Chondrocyte (in vitro differentiated cells): Measurements from ENCODE around the gene RNF133. TPM values are rescaled to one million over a fixed set of nuclear protein-coding genes. Genes with fewer than 3 reads are reported as not detected.

Experiments
- DNase-seq: peaks from one replicate; pipeline ENCODE4 v3.0.0; 2021; ENCODE audit warnings: mixed read lengths, low spot score
- H3K27ac Mint-ChIP-seq: one replicate; pipeline ENCODE4 v1.8.0; 2021; ENCODE audit warnings: mild to moderate bottlenecking, moderate library complexity, mixed read lengths; ENCODE audit not compliant: unreplicated experiment
- H3K27me3 Mint-ChIP-seq: 2 replicates; pipeline ENCODE4 v1.8.0; 2021; ENCODE audit warnings: low read depth, mixed read lengths
- H3K36me3 Mint-ChIP-seq: 2 replicates; pipeline ENCODE4 v1.8.0; 2021; ENCODE audit warnings: low read depth, mixed read lengths
- H3K4me1 Mint-ChIP-seq: 2 replicates; pipeline ENCODE4 v1.8.0; 2021; ENCODE audit warnings: low read depth, mild to moderate bottlenecking, mixed read lengths
- H3K4me3 Mint-ChIP-seq: one replicate; pipeline ENCODE4 v1.8.0; 2021; ENCODE audit warnings: mild to moderate bottlenecking, moderate library complexity, mixed read lengths; ENCODE audit not compliant: unreplicated experiment
- H3K9me3 Mint-ChIP-seq: 2 replicates; pipeline ENCODE4 v1.8.0; 2021; ENCODE audit warnings: low read depth, mixed read lengths
- total RNA-seq: library from RNA; stranded (reverse); gene quantifications from 3 replicates; pipeline ENCODE4 v1.2.1, GENCODE V29; 2021
- TF ChIP-seq, protein P1 (sequence below): fragments of 200-600 bp; sonication (generic); IDR thresholded peaks from 2 replicates; pipeline ENCODE4 v1.5.0; 2021; ENCODE audit warnings: antibody characterized with exemption, mild to moderate bottlenecking, moderate library complexity

Gene RNF133
- total RNA-seq, 1 donor from 2014 or later, result not detected

GRCh38 chr7:122736183-122736582 lies 37.3 kb upstream of the RNF133 start:
- Mint-ChIP-seq H3K36me3 (no peaks in the 10 kb centered on the region), H3K9me3 (no peaks in the 10 kb centered on the region), H3K4me3 (no peak overlapping the region), H3K27me3 (peaks cover 1% of the 10 kb centered on the region), H3K27ac (no peak overlapping the region), H3K4me1 (no peaks in the 10 kb centered on the region)
- TF ChIP-seq, protein P1, sequence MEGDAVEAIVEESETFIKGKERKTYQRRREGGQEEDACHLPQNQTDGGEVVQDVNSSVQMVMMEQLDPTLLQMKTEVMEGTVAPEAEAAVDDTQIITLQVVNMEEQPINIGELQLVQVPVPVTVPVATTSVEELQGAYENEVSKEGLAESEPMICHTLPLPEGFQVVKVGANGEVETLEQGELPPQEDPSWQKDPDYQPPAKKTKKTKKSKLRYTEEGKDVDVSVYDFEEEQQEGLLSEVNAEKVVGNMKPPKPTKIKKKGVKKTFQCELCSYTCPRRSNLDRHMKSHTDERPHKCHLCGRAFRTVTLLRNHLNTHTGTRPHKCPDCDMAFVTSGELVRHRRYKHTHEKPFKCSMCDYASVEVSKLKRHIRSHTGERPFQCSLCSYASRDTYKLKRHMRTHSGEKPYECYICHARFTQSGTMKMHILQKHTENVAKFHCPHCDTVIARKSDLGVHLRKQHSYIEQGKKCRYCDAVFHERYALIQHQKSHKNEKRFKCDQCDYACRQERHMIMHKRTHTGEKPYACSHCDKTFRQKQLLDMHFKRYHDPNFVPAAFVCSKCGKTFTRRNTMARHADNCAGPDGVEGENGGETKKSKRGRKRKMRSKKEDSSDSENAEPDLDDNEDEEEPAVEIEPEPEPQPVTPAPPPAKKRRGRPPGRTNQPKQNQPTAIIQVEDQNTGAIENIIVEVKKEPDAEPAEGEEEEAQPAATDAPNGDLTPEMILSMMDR, result no peak
- no peak for DNase-seq

- DNase-seq, result no peak
- Mint-ChIP-seq H3K4me1 (no peaks in the 10 kb centered on the region), H3K27me3 (peaks cover 2% of the 10 kb centered on the region), H3K27ac (no peak overlapping the region), H3K9me3 (no peaks in the 10 kb centered on the region), H3K4me3 (no peak overlapping the region), H3K36me3 (no peaks in the 10 kb centered on the region)
- TF ChIP-seq, protein P1, result no peak
Observed at GRCh38 chr7:122727759-122728158, 28.8 kb upstream of the RNF133 start.

GRCh38 chr7:122727354-122727753 lies 28.4 kb upstream of the RNF133 start:
- peaks cover 2% of the 10 kb centered on the region for H3K27me3 Mint-ChIP-seq
- no peaks in the 10 kb centered on the region for H3K36me3 Mint-ChIP-seq
- H3K9me3 Mint-ChIP-seq, result no peaks in the 10 kb centered on the region
- no peak overlapping the region for H3K27ac Mint-ChIP-seq
- TF ChIP-seq, protein P1, result no peak
- DNase-seq, result no peak
- H3K4me1 Mint-ChIP-seq, result no peaks in the 10 kb centered on the region
- no peak overlapping the region for H3K4me3 Mint-ChIP-seq

DNA sequence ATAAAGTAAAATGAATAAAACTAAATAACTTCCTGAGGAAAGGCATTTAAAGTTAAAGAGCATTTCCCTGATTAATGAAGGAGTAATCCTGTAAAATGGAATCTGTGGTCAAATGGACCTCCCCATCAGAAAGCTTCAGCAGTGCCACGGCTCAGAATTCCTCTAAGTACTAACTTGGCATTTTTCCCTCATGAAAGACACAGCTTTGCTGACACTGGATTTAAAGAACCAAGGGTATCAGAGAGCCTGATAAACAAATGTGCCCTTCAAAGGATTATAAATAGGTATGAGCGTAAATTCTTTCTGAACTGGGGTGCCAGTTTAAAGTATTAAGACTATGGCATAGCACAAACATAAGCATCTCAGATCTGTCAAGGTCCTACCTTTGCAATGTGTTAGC lies 28.0 kb upstream of the RNF133 start:
- DNase-seq, result no peak
- Mint-ChIP-seq H3K36me3 (no peaks in the 10 kb centered on the region), H3K4me1 (no peaks in the 10 kb centered on the region), H3K27me3 (peaks cover 2% of the 10 kb centered on the region), H3K4me3 (no peak overlapping the region), H3K27ac (no peak overlapping the region), H3K9me3 (no peaks in the 10 kb centered on the region)
- TF ChIP-seq, protein P1, result no peak

- no peak overlapping the region for H3K27ac Mint-ChIP-seq
- H3K27me3 Mint-ChIP-seq, result peaks cover 2% of the 10 kb centered on the region
- H3K4me3 Mint-ChIP-seq, result no peak overlapping the region
- H3K9me3 Mint-ChIP-seq, result peaks cover 4% of the 10 kb centered on the region
- TF ChIP-seq, protein P1, result no peak
- no peaks in the 10 kb centered on the region for H3K36me3 Mint-ChIP-seq
- DNase-seq, result no peak
- no peaks in the 10 kb centered on the region for H3K4me1 Mint-ChIP-seq
Observed at GRCh38 chr7:122724366-122724765, 25.4 kb upstream of the RNF133 start.
